NCI-H82 treated with DMSO at 0.1 percent for 48 hours (cell line): ENCODE data around the gene ALOX12.

ENCODE experiments used
- DNase-seq: peaks from one replicate; lab custom pipeline; 2025; ENCODE audit not compliant: unreplicated experiment; lab: John Stamatoyannopoulos, UW

The ALOX12 gene

DNA sequence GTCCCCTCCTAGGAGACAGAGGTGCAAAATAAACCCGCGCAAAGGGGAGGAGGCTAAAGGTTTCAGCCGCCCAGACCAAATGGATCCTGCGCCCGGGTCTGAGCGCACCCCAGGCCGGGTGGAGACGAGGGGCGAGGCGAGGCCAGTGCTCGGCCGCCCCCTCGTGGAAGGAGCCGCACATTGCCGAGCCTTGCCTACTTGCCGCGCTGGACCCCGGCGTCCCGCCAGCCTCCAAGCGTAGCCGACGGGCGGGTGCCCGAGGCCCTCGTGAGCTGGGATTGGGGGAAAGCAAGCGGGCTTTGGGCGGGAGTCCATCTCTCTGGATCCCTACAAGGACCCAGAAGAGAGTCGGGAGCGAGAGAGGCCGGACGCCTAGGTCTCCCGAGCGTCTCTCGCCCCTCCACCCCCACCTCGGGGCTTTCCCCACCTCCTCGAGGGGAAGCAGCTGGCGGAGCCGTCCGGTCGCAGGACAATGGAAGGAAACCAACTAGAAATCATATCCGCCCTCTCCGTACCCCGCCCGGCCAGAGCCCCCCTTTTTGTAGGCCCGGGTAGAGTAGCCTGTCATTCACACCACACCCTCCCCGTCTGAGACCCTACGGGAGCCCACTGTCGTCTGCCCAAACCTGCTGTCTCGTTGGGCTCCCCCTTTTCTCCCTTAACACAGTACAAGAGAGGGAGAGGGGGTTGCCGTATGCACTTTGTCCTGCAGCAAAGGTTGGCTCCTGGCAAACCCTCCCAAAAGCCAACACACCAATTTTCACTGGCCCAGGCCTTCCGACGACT is 26.3 kb downstream of the ALOX12 start:
- DNase-seq = peak; percentile 35

GRCh38 chr17:7022781-7023571 is 27.1 kb downstream of the ALOX12 start, which contains the start of gene BCL6B:
BCL6B (plus strand) TSS chr17:7023050; CDS start chr17:7023672, 622 bp downstream.
- no peak for DNase-seq

GRCh38 chr17:7023576-7024401 is 27.9 kb downstream of the ALOX12 start:
- DNase-seq = peak; percentile 54

- no peak for DNase-seq
Observed at GRCh38 chr17:7024402-7024785, 28.5 kb downstream of the ALOX12 start.

DNA sequence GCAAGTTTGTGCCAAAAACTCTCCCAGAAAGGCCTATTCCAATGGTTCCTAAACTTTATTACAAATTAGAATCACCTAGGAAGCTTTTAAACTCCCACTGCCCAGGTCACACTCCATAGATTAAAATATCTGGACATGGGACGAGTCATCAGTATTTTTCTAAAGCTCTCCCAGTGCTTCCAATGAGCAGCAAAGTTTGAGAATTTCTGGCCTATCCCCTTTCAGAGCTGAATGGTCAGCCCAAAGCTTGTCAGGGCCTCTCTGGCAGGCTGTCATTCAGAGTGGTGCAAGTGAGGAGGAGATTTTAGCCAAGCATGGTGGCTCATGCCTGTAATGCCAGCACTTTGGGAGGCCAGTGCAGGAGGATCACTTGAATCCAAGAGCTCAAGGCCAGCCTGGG is 29.4 kb downstream of the ALOX12 start:
- no peak for DNase-seq

DNA sequence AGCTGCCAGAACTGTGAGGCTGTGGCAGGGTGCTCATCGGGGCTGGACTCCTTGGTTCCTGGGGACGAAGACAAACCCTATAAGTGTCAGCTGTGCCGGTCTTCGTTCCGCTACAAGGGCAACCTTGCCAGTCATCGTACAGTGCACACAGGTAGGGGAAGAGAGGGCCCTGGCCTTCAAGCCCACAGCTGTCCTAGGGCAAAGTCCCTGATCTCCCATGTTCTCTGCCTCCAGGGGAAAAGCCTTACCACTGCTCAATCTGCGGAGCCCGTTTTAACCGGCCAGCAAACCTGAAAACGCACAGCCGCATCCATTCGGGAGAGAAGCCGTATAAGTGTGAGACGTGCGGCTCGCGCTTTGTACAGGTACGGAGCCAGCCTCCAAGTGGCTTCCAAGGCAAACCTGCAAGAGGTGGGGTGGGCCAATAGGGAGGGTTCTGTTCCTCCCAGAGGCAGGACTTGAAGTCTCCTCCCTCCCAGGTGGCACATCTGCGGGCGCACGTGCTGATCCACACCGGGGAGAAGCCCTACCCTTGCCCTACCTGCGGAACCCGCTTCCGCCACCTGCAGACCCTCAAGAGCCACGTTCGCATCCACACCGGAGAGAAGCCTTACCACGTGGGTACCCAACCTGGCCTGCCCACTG is 30.7 kb downstream of the ALOX12 start:
- DNase-seq = no peak

DNA sequence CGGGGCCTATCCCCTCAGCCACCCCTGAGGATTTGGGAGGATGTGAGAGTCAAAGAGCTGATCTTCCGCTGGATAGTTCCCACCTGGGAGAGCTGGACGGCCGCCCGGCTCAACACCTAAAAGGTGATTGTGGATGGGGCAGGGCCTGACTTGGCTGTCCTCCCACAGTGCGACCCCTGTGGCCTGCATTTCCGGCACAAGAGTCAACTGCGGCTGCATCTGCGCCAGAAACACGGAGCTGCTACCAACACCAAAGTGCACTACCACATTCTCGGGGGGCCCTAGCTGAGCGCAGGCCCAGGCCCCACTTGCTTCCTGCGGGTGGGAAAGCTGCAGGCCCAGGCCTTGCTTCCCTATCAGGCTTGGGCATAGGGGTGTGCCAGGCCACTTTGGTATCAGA is 31.5 kb downstream of the ALOX12 start:
- DNase-seq = no peak

GRCh38 chr17:7029096-7029495 is 33.2 kb downstream of the ALOX12 start:
- no peak for DNase-seq

GRCh38 chr17:7029659-7030058 is 33.8 kb downstream of the ALOX12 start:
- no peak for DNase-seq

DNA sequence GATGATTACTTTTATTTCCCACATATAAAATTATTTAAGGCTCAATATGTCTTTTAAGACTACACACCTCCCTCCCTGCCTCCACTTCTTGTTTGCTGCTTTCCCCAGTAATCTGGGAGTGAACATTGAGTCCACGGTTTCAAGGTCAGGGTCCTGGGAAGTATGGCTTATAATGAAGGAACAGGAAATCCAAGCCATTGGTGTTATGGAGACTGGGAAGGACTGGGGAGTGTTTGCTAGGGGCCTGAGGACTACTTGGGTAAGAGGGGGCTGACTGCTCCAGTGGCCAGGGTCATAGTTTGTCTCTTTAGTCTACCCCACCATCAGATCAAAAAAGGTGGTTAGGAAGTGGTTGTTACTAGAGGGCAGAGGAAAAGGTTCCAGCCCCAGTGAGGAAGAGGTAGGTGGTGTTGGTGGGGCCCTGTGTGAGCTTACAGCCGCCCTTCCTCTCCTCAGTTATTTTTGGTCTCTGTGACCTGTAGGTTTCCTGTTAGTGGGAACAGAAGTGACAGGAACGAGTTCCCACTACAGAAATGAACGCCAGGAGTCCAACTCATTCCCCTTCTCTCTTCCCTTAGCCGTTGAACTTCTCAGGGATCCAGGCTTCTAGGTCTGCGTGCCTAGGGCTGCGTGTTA is 39.2 kb downstream of the ALOX12 start:
- DNase-seq = no peak

- DNase-seq = peak; percentile 60
Observed at GRCh38 chr17:7035591-7036368, 39.9 kb downstream of the ALOX12 start, which contains the start of gene SLC16A13. SLC16A13 (plus strand) TSS chr17:7036015; CDS start chr17:7036383, 368 bp downstream.

GRCh38 chr17:7038025-7038862 is 42.4 kb downstream of the ALOX12 start:
- no peak for DNase-seq

- no peak for DNase-seq
Observed at GRCh38 chr17:7039832-7040231, 44.0 kb downstream of the ALOX12 start.

DNA sequence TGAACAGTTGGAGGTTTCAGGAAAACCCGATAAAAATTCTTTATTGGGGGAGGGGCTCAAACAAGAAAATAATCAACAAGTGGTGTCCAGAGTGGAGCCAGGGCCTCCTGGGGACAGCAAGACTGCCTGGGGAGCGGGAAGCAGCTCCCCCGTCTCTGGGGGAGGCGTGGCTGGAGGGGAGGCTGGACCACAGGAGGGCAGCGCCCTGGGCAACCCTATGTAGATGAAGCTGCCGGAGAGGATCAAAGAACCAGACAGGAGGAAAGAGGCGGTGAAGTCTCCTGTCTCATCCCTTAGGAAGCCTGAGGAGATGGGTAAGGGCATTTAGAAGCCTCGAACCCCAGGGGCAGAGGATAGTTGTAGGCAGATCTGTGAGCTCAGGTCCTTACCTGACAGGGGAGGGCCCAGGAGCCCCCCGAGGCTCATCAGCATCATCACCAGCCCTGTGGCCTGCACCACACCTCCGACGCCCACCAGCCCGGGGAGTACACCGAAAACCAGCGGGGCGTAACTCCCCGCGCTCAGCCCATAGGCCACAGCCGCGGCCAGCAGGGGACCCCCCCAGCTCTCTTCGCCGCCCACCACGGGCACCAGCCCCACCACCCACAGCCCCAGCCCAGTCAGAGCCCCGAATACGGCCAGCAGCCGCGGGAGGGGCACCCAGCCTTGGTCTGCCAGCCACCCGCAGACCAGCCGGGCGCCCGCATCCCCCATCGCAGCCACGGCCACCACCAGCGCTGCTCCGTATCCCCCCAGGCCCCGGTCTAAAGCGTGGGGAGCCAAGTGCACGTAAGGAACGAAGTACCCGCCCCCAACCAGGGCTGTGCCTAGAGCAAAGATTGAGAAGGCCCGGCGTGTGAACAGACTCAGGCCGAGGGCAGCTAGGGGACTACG is 46.0 kb downstream of the ALOX12 start:
- DNase-seq = no peak

- no peak for DNase-seq
Observed at GRCh38 chr17:7042501-7043181, 46.8 kb downstream of the ALOX12 start.

DNA sequence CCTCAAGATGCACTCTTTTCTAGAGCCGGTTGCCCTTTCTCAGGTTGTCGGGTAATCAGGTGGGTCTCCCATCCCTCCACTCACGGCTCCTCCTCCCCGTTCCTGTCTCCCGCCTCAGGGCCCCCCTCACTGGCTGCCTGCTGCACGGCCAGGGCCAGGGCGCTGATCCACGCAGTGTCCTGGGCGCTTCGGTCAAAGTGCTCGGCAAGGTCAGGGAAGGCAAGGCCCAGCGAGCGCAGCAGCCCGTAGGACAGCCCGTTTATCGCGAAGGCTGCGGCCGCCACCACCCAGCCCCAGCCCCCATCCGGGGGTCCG is 47.3 kb downstream of the ALOX12 start:
- DNase-seq = no peak

DNA sequence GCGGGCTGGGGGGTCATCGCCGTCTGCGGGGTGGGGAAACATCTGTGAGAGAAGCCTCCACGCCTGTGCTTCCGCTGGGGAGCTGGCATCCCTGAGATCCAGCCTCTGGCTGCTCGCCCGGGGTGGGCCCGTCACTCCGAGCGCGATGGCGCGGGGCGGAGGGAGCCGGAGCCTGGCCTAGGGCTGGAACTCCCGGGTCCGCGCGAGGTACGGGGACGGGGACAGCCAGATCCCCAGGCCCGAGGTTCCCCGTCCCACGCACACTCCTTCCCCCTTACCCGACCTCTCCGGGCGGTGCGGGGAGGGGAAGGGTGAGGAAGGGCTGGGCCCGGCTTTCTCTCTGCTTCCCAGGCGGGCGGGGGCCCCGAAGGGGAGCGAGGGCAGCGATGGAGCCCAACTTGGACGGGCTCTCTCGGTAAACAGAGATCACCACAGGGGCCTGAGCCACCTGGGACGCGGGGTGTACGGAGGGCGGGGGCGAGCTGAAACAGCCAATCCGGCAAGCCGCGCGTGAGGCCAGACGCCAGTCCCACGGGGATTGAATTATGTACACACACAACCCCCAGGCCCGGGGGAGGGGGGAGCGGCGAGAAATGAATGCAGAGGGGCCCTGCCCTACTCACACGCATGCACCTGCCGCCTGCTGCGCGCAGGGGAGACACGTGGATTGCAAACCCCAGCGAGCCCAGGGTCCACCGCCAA is 47.8 kb downstream of the ALOX12 start, which contains the start of gene SLC16A11:
Gene SLC16A11 (minus strand): TSS at position 596 of the 702 bp plus-strand sequence. CDS start 579 bp downstream, at position 17.
- no peak for DNase-seq
